NCI-H748 treated with DMSO at 0.1 percent for 48 hours (cell line): ENCODE data around the gene PPP1R3E.

Experiments used
- DNase-seq: peaks from one replicate; lab custom pipeline; 2025; lab: John Stamatoyannopoulos, UW

Gene PPP1R3E

DNA sequence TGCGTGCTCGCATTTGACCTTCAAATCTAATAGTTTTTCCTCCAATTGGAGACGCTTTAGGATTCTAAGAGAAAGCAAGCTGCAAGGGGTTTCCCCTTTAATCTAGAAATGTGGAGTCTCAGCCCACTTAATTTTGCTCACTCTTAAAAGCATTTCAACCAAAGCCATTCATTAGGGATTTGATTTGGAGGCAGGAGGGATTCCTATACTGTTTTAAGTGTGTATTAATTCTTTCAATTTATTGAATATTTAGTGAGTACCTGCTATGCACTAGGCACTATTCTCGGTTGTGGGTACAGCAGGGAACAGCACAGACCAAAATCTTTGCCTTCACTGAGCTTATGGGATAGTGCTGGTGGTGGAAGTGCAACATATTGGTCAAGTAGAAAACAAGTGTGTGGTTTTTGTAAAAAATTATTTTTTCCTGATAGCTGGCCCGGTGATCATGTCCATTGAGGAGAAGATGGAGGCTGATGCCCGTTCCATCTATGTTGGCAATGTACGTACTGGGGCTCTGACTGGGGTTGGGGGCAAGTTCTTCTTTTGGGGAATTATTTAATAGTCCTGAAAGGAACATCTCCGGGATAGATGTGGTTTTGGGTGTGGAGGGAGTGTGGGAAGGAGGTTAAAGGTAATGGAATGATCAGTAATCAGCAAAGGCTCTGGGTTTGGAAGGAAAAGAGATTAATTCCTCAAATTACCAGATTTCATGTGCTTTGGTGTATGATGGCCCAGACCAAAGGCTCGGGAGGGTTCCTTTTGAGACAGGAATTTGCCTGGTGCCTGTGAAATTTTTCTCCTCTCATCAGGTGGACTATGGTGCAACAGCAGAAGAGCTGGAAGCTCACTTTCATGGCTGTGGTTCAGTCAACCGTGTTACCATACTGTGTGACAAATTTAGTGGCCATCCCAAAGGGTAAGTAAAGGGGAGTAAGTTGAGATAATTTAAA is 20.2 kb upstream of the PPP1R3E start:
- no peak for DNase-seq

DNA sequence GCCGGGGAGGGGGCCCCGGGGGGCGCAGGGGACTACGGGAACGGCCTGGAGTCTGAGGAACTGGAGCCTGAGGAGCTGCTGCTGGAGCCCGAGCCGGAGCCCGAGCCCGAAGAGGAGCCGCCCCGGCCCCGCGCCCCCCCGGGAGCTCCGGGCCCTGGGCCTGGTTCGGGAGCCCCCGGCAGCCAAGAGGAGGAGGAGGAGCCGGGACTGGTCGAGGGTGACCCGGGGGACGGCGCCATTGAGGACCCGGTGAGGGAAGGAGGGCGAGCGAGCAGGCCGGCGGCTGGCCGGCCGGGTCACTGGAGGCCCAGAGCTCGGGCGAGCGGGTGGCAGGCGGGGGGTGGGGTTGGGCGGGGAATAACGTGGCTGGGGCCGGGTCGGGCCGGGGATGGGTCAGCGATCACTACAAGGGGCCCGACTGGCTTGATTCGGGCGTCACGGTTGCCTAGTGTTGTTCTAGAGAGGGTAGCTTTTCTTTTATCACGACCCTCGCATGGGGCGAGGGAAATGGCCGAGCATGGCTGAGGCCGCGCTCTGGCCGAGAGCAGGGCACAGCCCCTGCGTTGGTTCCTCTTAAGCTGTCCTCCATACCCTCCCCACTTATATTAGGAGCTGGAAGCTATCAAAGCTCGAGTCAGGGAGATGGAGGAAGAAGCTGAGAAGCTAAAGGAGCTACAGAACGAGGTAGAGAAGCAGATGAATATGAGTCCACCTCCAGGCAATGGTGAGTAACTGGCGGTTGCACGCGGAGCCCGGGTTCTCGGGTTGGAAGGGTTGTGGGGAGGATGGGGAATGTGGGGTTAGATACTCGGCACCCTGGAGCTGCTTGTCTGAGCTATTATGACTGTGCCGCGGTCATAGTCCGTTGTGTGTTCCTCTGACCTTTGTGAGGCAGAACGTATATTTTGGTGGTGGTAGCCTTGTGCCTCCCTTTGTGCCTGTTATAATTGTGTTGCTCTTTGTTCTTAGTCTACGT is 19.2 kb upstream of the PPP1R3E start:
- DNase-seq: peak; percentile 5

GRCh38 chr14:23320584-23321571 is 18.2 kb upstream of the PPP1R3E start, which contains the start of gene PABPN1:
Gene PABPN1 (plus strand): TSS chr14:23321457. CDS start chr14:23321470, 13 bp downstream.
- DNase-seq: peak; percentile 99

- no peak for DNase-seq
Observed at GRCh38 chr14:23319746-23320583, 17.3 kb upstream of the PPP1R3E start.

- DNase-seq: no peak
Observed at GRCh38 chr14:23316300-23316699, 13.6 kb upstream of the PPP1R3E start.

DNA sequence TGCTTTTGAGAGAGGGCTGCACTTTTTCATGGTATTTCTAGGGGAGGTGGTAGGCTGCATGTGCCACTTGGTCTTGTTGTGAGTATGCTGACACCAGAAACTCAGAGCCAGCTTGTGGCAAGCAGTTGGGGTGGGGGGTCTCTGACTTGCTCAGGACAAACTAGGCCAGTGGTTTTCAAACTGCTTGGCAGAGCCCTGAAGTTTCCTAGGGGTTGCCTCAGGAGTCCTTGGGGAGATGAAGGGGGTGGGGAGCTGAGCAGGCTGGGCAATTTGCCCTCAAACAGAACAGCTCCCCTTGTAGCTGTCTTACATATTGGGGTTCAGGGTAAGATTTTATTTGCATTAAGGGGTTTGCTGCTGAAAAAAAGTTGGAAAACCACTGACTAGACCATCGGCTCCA is 7.9 kb upstream of the PPP1R3E start:
- no peak for DNase-seq

DNA sequence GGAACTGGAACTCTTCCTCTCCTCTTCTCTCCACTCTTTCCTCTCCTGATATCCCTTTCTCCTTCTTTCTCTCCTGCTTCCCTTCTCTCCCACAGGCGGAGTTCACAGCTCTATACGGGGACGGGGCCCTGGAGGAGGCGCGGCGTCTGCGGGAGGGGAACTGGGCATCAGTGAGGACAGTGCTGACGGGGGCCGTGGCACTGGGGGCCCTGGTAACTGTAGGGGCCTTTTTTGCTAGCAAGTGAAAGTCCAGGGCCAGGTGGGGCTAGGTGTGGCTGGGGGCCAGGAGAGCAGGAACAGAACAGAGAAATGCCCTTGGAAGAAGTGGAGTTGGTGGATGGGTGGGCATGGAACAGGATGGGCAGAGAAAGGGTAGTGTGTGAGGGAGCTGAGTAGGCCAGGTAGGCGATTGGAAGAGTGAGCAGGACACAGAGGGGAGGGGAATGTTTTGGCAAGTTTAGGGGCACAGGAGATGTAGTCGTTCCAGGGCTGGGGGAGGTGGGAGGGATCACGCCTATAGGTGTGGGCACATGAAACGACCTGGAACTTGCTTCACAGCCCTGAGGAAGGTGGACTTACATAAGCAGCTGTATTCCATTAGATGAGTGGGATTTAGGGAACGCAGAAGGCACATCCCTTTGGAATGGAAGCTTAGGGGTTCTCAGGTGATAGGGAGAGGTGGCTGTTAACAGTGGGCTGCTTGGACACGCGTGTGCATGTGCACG is 6.2 kb upstream of the PPP1R3E start:
- no peak for DNase-seq

- DNase-seq: no peak
Observed at GRCh38 chr14:23307687-23308644, 5.3 kb upstream of the PPP1R3E start.

GRCh38 chr14:23307146-23307530 is 4.5 kb upstream of the PPP1R3E start:
- no peak for DNase-seq

GRCh38 chr14:23306412-23307145 is 3.9 kb upstream of the PPP1R3E start, which contains the start of gene BCL2L2:
Gene BCL2L2 (plus strand): TSS chr14:23306833. CDS start chr14:23307768, 935 bp downstream.
- DNase-seq: peak; percentile 73

- no peak for DNase-seq
Observed at GRCh38 chr14:23301969-23302289, 730 bp downstream of the PPP1R3E start.

GRCh38 chr14:23301288-23301968 is 1.2 kb downstream of the PPP1R3E start:
- peak; percentile 98 for DNase-seq

DNA sequence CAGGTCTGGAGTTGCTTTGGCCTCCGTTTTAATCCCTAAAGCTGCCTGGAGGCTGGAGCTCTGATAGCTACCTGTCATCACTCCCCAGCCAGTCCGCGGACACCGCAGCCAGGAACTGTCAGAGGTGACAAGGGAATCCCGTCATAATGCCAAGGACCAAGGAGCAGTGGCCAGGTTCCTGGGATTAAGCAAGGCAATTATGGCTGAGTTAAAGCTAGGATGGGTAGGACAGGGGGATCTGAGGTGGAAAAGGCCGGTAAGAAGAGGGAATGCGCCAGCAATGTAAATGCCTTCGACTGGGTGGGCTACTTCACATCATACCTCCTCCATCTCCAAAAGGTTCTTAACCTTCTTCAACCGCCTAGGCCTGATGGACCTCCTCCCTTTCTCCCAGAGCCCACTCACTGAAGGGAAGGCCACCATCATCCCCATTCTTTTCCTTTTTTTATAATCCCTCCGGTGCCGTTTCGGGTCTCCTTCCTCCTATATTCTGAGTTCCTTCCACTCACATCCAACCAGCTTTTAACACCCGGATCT is 1.9 kb downstream of the PPP1R3E start:
- peak; percentile 47 for DNase-seq

DNA sequence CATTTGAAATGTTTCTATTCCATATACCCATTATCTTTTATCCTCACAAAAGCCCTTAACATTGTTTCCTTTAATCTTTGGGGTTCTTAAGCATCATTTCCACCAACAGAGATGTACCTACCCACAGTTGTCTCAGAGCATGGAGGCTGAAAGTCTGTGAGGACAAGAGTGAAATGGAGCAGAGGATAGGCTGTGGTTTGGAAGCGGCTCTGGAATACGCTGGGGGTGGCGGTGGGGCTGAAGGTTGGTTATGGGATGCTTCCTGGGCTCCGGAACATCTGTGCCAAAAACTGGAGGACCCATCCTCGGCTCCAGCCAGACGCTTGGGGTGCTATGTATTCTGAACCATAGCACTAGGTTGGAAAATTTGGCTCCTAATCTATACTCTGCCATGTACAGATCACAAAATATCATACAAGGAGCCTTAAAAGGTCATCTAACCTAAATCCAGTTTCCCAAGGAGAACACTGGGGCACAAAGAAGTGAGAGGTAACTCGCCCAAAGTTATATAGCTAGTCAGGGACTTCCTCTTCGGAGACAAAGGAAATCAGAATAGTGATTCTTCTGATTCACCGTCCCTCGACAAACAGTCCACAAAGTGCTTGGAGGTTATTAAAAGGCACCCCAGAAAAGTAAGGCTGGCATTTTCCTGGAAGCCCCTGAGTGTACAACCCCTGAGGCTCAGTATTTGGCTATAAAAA is 2.5 kb downstream of the PPP1R3E start:
- DNase-seq: no peak

GRCh38 chr14:23299211-23299957 is 3.3 kb downstream of the PPP1R3E start:
- DNase-seq: no peak
